ENCODE data around the gene TMEM54.

Gene TMEM54

GRCh38 chr1:32881871-32882850 is 19.0 kb downstream of the TMEM54 start:
- no peak for DNase-seq (ENCODE audit: low read depth)

GRCh38 chr1:32881291-32881690 is 19.9 kb downstream of the TMEM54 start:
- DNase-seq (ENCODE audit: low read depth): no peak

- DNase-seq (ENCODE audit: low read depth): no peak
Observed at GRCh38 chr1:32878637-32879041, 22.6 kb downstream of the TMEM54 start.

- DNase-seq (ENCODE audit: low read depth): no peak
Observed at GRCh38 chr1:32878183-32878582, 23.0 kb downstream of the TMEM54 start.

GRCh38 chr1:32877211-32878110 is 23.7 kb downstream of the TMEM54 start:
- DNase-seq (ENCODE audit: low read depth): no peak

- no peak for DNase-seq (ENCODE audit: low read depth)
Observed at GRCh38 chr1:32876341-32877210, 24.6 kb downstream of the TMEM54 start.

- DNase-seq (ENCODE audit: low read depth): no peak
Observed at GRCh38 chr1:32874860-32875752, 26.1 kb downstream of the TMEM54 start.

- no peak for DNase-seq (ENCODE audit: low read depth)
Observed at GRCh38 chr1:32873484-32873883, 27.7 kb downstream of the TMEM54 start.

GRCh38 chr1:32872192-32872460 is 29.1 kb downstream of the TMEM54 start:
- DNase-seq (ENCODE audit: low read depth): no peak

GRCh38 chr1:32871364-32872191 is 29.6 kb downstream of the TMEM54 start:
- DNase-seq (ENCODE audit: low read depth): no peak

- DNase-seq (ENCODE audit: low read depth): no peak
Observed at GRCh38 chr1:32870615-32871363, 30.4 kb downstream of the TMEM54 start, which contains the start of gene FNDC5. TSS of gene FNDC5 (minus strand) at chr1:32870912.

- no peak for DNase-seq (ENCODE audit: low read depth)
Observed at GRCh38 chr1:32869923-32870614, 31.1 kb downstream of the TMEM54 start.

GRCh38 chr1:32868806-32869455 is 32.3 kb downstream of the TMEM54 start:
- no peak for DNase-seq (ENCODE audit: low read depth)

GRCh38 chr1:32868085-32868484 is 33.1 kb downstream of the TMEM54 start:
- DNase-seq (ENCODE audit: low read depth): no peak

- DNase-seq (ENCODE audit: low read depth): no peak
Observed at GRCh38 chr1:32867671-32868070, 33.5 kb downstream of the TMEM54 start.

- no peak for DNase-seq (ENCODE audit: low read depth)
Observed at GRCh38 chr1:32867151-32867550, 34.0 kb downstream of the TMEM54 start.

GRCh38 chr1:32865639-32866405 is 35.4 kb downstream of the TMEM54 start:
- DNase-seq (ENCODE audit: low read depth): no peak
